Stimulated activated CD4-positive, alpha-beta T cell treated with anti-CD3 and anti-CD28 coated beads, Interleukin-1b, Interleukin-23, amount 100 ng/mL, for 48 hours (primary cell): Measurements from ENCODE around the gene SRGAP2C.

ENCODE experiments used
- DNase-seq: peaks from one replicate; pipeline ENCODE4 v3.0.0-alpha.2; 2020

Gene SRGAP2C

DNA sequence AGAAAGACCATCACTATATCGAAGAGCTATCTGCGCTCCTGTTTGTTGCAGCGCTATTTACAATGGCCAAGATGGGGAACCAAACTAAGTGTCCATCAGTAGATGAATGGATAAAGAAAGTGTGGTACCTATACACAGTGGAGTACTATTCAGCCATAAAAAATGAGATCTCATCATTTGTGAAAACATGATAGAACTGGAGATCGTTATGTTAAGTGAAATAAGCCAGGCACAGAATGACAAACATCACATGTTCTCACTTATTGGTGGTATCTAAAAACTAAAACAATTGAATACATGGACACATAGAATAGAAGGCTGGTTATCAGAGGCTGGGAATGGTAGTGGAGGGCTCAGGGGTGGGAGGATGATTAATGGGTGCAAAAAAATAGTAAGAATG, 256.2 kb downstream of the SRGAP2C start:
- DNase-seq, result no peak
